ENCODE results near the gene RNASE1. TPM values are rescaled to one million over a fixed set of nuclear protein-coding genes. Genes with fewer than 3 reads are reported as not detected.

The RNASE1 gene
- total RNA-seq, 2 experiments from 2014 or later, result not detected

Other genes starting within 250 kb of the RNASE1 start
- not detected for gene RNASE9, start 241.8 kb downstream of the RNASE1 start, total RNA-seq
- not detected for gene RNASE11, start 214.8 kb downstream of the RNASE1 start, total RNA-seq
- gene RNASE12, start 211.5 kb downstream of the RNASE1 start, total RNA-seq, result not detected
- not detected for gene OR6S1, start 161.2 kb downstream of the RNASE1 start, total RNA-seq
- 1 to 10 TPM in 1 of 2 experiments, under 1 TPM in 1; 0.75 to 2.1 TPM for gene RNASE4, start 118.3 kb downstream of the RNASE1 start, total RNA-seq
- gene ANG, start 114.1 kb downstream of the RNASE1 start, total RNA-seq, result 1 to 10 TPM; 1.5 to 2.5 TPM
- not detected for gene EDDM3A, start 57.0 kb downstream of the RNASE1 start, total RNA-seq
- not detected for gene EDDM3B, start 34.4 kb downstream of the RNASE1 start, total RNA-seq
- gene RNASE6, start 21.6 kb downstream of the RNASE1 start, total RNA-seq, result 1 to 10 TPM in 1 of 2 experiments, under 1 TPM in 1; 0.35 to 1.9 TPM
- not detected for gene RNASE3, start 88.5 kb upstream of the RNASE1 start, total RNA-seq
- gene RNASE2, start 152.6 kb upstream of the RNASE1 start, total RNA-seq, result not detected
- 100 to 1,000 TPM; 102 to 111 TPM for gene METTL17, start 187.1 kb upstream of the RNASE1 start, total RNA-seq
- under 1 TPM; 0.16 to 0.44 TPM for gene SLC39A2, start 196.4 kb upstream of the RNASE1 start, total RNA-seq
- gene NDRG2, start 222.2 kb upstream of the RNASE1 start, total RNA-seq, result 1 to 10 TPM; 2.1 to 6.9 TPM
- not detected for gene TPPP2, start 227.4 kb upstream of the RNASE1 start, total RNA-seq
- gene RNASE13, start 232.0 kb upstream of the RNASE1 start, total RNA-seq, result not detected
- not detected for gene RNASE7, start 239.5 kb upstream of the RNASE1 start, total RNA-seq

Data from activated CD8-positive, alpha-beta memory T cell treated with anti-CD3 and anti-CD28 coated beads, Interleukin-2, amount 10 ng/mL, durations not matched to agents 7 days and 5 days (primary cell).